GM18508 (cell line): ENCODE measurements around the gene CACNA2D1.

Experiments
- ATAC-seq: cut with Tn5 transposase; IDR thresholded peaks from one replicate; pipeline ENCODE4 v1.9.1; 2021; ENCODE audit warnings: moderate number of reproducible peaks; ENCODE audit not compliant: insufficient read depth, unreplicated experiment

Gene CACNA2D1

DNA sequence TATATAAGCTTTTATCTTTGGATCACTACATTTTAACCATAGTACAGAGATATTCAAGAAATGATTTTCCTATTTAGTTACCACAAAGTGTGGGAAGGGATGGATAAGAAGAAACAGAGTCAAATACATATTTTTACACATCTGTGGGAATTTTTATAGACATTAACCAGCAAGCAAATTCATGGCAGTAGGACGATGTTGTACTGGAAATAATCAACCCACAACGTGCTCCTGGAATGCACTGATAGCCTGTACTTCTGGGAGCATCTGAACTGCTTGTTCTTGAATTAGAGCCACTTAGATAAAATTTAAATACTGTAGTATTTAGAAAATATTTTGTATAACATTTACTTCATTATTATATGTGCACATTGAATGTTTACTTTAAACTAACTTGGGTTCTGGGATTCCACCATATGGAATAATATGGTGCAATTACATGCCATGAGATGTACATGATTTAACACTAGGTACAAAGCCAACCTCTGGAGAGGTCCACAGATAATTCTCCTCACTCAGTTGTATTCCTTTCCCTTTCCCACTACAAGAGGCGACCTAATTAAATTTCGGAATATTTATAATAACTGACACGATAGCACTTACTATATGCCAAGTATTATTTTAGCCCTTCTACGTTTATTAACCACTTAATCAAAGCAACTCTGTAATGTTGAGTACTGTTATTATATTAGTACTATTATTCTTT is 508.8 kb downstream of the CACNA2D1 start:
- no peak for ATAC-seq

DNA sequence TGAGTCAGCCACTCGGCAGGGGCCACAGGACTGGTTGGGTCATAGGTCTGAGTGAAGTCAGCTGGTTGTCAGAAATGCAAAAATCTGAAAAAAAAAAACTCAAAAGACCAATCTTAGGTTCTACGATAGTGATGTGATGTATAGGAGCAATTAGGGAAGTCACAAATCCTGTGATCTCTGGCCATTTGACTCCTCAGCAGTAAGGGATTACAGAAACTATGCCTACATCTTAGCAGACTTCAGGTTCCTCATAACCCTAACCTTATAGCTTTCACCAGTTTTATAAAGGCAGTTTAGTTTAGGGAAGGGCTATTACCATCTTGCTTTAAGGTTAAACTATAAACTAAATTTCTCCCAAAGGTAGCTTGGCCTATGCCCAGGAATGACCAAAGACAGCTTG is 510.6 kb downstream of the CACNA2D1 start:
- no peak for ATAC-seq

DNA sequence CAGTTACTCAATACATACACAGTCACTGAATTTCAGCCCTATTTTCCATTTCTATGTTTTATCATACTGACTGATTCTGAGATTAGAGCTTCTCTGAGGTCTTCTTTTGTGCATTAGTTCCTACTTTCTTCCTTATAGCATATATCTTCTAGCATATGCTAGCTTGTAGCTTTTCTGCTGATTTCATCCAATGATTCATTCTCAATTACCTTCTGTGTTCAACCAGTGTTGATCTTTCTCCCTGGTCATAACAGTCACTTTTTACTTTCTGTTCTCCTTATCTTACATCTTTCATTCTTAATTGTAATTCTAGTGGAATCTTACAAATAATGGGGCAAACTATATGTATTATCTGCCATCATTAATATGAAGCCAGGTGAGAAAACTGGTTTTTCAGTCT is 514.2 kb downstream of the CACNA2D1 start:
- no peak for ATAC-seq

DNA sequence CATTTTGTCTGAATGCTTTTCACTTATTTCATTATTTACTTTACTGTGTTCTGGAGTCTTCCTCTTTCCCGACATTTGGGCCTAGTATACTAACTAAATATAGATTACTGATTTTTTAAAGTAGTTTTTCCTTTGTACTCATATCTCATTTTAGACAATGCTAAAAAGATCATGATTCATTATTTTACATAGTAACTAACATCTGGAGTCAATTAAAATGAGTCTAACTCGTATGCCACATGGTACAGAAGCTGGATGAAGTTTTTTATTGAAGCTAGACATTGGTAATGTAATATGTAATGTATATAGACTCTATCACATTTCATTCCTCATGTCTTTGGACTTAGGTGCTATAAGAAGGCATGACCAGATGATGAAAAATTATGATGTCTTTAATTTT is 517.4 kb downstream of the CACNA2D1 start:
- ATAC-seq: no peak

DNA sequence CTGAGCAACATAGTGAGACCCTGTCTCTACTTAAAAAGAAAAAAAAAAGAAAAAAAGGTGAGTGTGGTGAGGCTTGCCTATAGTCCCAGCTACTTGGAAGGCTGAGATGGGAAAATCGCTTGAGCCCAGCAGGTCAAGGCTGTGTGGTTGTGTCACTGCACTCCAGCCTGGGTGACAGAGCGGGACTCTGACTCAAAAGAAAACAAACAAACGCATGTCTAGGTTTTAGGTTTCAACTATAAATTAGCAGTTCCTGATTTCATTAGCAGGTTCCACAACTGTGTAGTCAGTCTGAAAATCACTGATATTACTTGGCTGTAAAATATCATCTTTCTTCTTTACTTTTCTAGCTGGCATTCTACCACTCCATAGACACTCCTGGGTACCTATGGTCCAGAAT is 518.0 kb downstream of the CACNA2D1 start:
- ATAC-seq: peak; percentile 62

DNA sequence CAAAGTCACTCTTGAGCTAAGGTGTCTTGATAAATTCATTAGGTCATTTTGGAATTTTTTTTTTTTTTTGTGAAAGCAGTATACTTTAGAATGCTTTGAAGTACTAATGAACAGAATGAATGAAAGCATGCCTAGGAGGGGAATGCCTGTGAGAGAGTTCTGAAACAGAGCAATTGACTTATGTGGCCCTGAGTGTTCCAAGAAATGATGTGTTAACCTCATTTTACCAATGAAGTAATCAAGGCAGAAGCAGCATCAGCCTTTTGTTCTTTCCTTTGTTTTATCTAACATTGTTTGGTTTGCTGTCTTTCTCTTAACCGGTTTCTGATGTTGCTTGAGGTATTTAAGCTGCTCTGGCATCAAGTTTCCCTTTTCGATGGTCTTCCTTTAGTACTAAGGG is 519.1 kb downstream of the CACNA2D1 start:
- ATAC-seq: no peak

DNA sequence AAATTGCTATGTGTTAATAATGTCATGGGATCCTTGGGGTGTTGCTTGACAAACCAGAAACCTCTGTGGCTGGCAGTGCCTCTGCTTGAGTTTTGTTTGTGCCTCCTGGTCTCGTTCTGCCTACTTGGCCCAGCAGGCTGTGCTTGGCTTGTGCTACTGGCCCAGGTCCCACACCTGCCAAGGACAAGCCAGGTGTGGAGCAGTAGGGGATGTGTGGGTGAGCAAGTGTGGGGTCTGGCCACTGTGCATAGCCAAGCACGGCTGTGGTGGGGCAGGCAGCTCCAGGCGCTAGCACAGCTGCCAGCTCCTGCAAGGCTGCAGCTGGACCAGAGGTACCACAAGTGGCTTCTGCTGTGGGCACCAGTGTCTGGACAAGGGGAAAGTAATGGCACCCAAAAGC is 524.1 kb downstream of the CACNA2D1 start:
- no peak for ATAC-seq

DNA sequence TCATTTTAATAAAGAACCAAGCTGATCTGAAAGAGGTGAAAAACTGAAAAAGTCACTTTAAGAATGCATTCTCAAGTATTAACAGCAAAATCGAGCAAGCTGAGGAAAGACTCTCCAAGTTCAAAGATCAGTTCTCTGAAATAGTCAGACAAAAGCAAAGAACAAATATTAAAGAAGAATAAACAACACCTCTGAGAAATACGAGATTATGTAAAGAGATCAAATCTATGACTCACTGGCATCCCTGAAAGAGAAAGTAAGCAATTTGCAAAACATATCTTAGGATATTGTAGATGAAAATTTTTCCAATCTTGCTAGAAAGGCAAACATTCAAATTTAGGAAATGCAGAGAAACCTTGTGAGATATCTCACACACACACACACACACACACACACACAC is 535.4 kb downstream of the CACNA2D1 start:
- ATAC-seq: no peak

DNA sequence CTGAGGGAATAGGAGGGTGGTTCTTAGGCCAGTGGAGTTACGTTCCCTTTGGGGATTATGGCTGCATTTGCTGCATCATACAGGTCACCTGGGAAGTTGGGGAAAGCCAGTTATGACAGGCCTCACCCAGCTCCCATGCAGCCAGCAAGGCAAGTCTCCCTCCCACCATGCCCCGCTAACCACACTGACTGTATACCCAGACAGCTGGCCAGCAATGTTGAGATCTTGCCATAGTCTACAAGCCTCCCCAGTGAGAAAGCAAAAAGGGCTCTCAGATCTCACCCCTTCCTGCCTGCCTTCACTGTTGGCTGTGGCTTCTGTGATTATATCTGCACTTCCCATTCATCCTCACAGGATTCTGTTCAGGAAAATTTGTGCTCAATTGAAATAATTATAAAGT is 540.5 kb downstream of the CACNA2D1 start:
- no peak for ATAC-seq

DNA sequence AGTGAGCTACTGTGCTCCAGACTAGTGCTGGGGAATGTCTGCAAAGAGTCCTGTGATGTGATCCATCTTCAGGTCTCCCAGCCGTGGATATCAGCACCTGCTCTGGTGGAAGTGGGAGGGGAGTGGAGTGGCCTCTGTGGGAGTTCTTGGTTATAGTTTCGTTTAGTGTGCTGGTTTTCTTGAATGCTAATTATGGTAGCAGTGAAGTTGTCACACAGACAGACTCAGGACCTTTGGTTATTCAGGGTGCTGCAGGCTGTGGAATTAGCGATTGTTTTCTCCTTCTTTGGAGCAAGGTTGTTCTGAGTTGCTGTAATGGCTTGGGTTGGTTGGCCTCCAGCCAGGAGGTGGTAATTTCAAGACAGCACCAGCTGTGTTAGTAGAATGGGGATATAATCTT is 541.0 kb downstream of the CACNA2D1 start:
- no peak for ATAC-seq
